Panc1 (cell line): Measurements from ENCODE around the gene KLHDC3. TPM values are rescaled to one million over a fixed set of nuclear protein-coding genes. Genes with fewer than 3 reads are reported as not detected.
A peak's percentile ranks its signal among the peaks of the same experiment; 100 is the strongest.

Experiments used
- ATAC-seq: fragments of 200-7000 bp; cut with Tn5 transposase; 2 replicates; pipeline ENCODE4 v1.9.1; 2020; ENCODE audit warnings: mild to moderate bottlenecking, moderate library complexity
- BruUV-seq: library from RNA; stranded (reverse); fragments of 400-500 nt; replicated peaks from 2 replicates; lab custom pipeline; 2021; lab: Mats Ljungman, UMichigan
- CTCF ChIA-PET: fragments of 300-600 bp; sonication (Branson Sonifier 250); formaldehyde crosslinking; loops from one replicate; lab custom pipeline; 2022; ENCODE audit warnings: antibody characterized with exemption; lab: Charles Lee
- POLR2A ChIA-PET: fragments of 300-600 bp; sonication (Branson Sonifier 250); formaldehyde crosslinking; loops from one replicate; lab custom pipeline; 2022; ENCODE audit warnings: antibody characterized with exemption; lab: Charles Lee
- DNase-seq: peaks from one replicate; pipeline ENCODE4 v3.0.0-alpha.2; 2010; ENCODE audit warnings: low read depth, low spot score
- H3K27ac ChIP-seq: 2 replicates; pipeline ENCODE4 v1.5.1; 2011; ENCODE audit warnings: mild to moderate bottlenecking, low read length, inconsistent platforms
- H3K27me3 ChIP-seq: fragments of 200-500 bp; sonication (Bioruptor generic); 2 replicates; pipeline ENCODE4 v1.6.0; 2014; ENCODE audit warnings: low read length, inconsistent platforms; ENCODE audit not compliant: control insufficient read depth, insufficient read depth
- H3K36me3 ChIP-seq: fragments of 200-500 bp; sonication (Bioruptor generic); 2 replicates; pipeline ENCODE4 v1.5.1; 2014; ENCODE audit warnings: inconsistent platforms, mild to moderate bottlenecking, low read length, moderate library complexity; ENCODE audit not compliant: control insufficient read depth, insufficient read depth
- H3K4me1 ChIP-seq: 2 replicates; pipeline ENCODE4 v1.5.1; 2011; ENCODE audit warnings: inconsistent platforms, mild to moderate bottlenecking, low read length, moderate library complexity; ENCODE audit not compliant: control insufficient read depth, insufficient read depth
- H3K4me3 ChIP-seq, 2 experiments: 2 replicates each; pipeline ENCODE4 v1.5.1; 2011 to 2012; ENCODE audit warnings: low read depth in 2 of 2, low read length in 2 of 2, mild to moderate bottlenecking in 2 of 2, inconsistent platforms in 1 of 2, moderate library complexity in 1 of 2
- H3K9me3 ChIP-seq: fragments of 200-500 bp; sonication (Bioruptor generic); 2 replicates; pipeline ENCODE4 v1.5.1; 2014; ENCODE audit warnings: low read depth, mild to moderate bottlenecking, inconsistent platforms, low read length, moderate library complexity; ENCODE audit not compliant: control insufficient read depth, insufficient read depth
- POLR2AphosphoS5 ChIP-seq: IDR thresholded peaks from 2 replicates; pipeline ENCODE4 v1.6.1; 2012; ENCODE audit warnings: mild to moderate bottlenecking, low read depth, low read length, moderate library complexity
- SIN3A ChIP-seq: IDR thresholded peaks from 2 replicates; pipeline ENCODE4 v1.6.1; 2012; ENCODE audit warnings: low read depth, mild to moderate bottlenecking, low read length, moderate library complexity, borderline replicate concordance; ENCODE audit not compliant: insufficient read depth
- TCF7L2 ChIP-seq: IDR thresholded peaks from 2 replicates; pipeline ENCODE4 v1.6.1; 2011; ENCODE audit warnings: mild to moderate bottlenecking, low read depth, low read length, inconsistent platforms
- in situ Hi-C: cut with HindIII; loops from 2 replicates; pipeline ENCODE4 v1.10.0; 2016; ENCODE audit warnings: low sequenced_read_pairs, low pct_unique_long_range_greater_than_20kb
- intact Hi-C: fragments of 100-400 bp; cut with micrococcal nuclease; formaldehyde crosslinking; loops from one replicate; pipeline ENCODE4 v1.10.0; 2022; ENCODE audit not compliant: unreplicated experiment
- total RNA-seq: library from RNA; stranded (reverse); gene quantifications from one replicate; pipeline ENCODE4 v1.2.1, GENCODE V29; 2021; ENCODE audit not compliant: unreplicated experiment
- TF ChIP-seq, protein P1 (sequence below): fragments of 450-650 bp; IDR thresholded peaks from 2 replicates; pipeline ENCODE4 v1.5.1; 2017; ENCODE audit warnings: mild to moderate bottlenecking
- TF ChIP-seq, protein P2 (sequence below), 2 experiments: IDR thresholded peaks; 2 replicates each; pipeline ENCODE4 v1.6.1; 2011 to 2012; ENCODE audit warnings: low read depth in 2 of 2, control low read depth in 1 of 2, low read length in 1 of 2, mild to moderate bottlenecking in 1 of 2, moderate library complexity in 1 of 2; ENCODE audit not compliant: insufficient read depth in 1 of 2

KLHDC3 gene
- total RNA-seq, 1 experiment from 2014 or later = 60.9 TPM

DNA sequence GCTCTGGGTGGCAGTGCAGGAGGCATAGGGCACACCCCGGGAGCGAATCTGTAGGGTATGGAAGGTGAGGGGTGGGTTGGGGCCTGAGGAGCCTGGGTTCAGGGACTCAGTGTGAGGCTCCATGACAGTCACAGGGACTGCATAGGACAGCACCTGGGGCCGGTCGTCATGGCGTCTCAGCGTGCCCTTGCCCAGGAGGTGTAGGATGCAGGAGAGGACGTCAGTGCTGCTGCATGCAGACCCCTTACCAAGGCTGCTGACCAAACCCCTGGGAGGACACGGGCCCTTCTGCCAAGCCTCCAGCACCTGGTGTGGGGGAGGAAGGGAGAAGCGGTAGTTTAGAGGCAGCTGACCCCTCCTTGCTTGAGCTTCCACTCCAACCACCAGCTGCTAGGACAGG lies 23.7 kb downstream of the KLHDC3 start:
- TF ChIP-seq TCF7L2 (no peak), POLR2AphosphoS5 (no peak), SIN3A (no peak)
- TF ChIP-seq, protein P1, sequence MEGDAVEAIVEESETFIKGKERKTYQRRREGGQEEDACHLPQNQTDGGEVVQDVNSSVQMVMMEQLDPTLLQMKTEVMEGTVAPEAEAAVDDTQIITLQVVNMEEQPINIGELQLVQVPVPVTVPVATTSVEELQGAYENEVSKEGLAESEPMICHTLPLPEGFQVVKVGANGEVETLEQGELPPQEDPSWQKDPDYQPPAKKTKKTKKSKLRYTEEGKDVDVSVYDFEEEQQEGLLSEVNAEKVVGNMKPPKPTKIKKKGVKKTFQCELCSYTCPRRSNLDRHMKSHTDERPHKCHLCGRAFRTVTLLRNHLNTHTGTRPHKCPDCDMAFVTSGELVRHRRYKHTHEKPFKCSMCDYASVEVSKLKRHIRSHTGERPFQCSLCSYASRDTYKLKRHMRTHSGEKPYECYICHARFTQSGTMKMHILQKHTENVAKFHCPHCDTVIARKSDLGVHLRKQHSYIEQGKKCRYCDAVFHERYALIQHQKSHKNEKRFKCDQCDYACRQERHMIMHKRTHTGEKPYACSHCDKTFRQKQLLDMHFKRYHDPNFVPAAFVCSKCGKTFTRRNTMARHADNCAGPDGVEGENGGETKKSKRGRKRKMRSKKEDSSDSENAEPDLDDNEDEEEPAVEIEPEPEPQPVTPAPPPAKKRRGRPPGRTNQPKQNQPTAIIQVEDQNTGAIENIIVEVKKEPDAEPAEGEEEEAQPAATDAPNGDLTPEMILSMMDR = no peak
- TF ChIP-seq, protein P2, sequence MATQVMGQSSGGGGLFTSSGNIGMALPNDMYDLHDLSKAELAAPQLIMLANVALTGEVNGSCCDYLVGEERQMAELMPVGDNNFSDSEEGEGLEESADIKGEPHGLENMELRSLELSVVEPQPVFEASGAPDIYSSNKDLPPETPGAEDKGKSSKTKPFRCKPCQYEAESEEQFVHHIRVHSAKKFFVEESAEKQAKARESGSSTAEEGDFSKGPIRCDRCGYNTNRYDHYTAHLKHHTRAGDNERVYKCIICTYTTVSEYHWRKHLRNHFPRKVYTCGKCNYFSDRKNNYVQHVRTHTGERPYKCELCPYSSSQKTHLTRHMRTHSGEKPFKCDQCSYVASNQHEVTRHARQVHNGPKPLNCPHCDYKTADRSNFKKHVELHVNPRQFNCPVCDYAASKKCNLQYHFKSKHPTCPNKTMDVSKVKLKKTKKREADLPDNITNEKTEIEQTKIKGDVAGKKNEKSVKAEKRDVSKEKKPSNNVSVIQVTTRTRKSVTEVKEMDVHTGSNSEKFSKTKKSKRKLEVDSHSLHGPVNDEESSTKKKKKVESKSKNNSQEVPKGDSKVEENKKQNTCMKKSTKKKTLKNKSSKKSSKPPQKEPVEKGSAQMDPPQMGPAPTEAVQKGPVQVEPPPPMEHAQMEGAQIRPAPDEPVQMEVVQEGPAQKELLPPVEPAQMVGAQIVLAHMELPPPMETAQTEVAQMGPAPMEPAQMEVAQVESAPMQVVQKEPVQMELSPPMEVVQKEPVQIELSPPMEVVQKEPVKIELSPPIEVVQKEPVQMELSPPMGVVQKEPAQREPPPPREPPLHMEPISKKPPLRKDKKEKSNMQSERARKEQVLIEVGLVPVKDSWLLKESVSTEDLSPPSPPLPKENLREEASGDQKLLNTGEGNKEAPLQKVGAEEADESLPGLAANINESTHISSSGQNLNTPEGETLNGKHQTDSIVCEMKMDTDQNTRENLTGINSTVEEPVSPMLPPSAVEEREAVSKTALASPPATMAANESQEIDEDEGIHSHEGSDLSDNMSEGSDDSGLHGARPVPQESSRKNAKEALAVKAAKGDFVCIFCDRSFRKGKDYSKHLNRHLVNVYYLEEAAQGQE (IDR thresholded peaks at IDR 0.05; ENCODE audit: insufficient read depth in 1 of 2, low read depth in 2 of 2, low read length in 1 of 2) = no peak
- Histone ChIP-seq H3K4me3 (no peak overlapping the region), H3K27ac (no peak overlapping the region), H3K27me3 (no peaks in the 10 kb centered on the region), H3K4me1 (peaks cover 3% of the 10 kb centered on the region; the same call in 1 of the 2 replicates), H3K9me3 (no peaks in the 10 kb centered on the region), H3K36me3 (no peaks in the 10 kb centered on the region; the same call in 1 of the 2 replicates)
- CTCF ChIA-PET = interaction anchor here (0.6 kb wide), 1 partner anchor 121 kb away, joined by 3 read pairs; no protein-coding TSS in a partner anchor
- BruUV-seq = TSS peak; percentile 49
- POLR2A ChIA-PET = interaction anchor here (0.5 to 0.7 kb wide), 2 partner anchors 50 to 120 kb away, joined by 3 read pairs; no protein-coding TSS in a partner anchor
- no peak for ATAC-seq
- DNase-seq = no peak
- intact Hi-C loops (no loop called here), in situ Hi-C loops (no loop called here)

DNA sequence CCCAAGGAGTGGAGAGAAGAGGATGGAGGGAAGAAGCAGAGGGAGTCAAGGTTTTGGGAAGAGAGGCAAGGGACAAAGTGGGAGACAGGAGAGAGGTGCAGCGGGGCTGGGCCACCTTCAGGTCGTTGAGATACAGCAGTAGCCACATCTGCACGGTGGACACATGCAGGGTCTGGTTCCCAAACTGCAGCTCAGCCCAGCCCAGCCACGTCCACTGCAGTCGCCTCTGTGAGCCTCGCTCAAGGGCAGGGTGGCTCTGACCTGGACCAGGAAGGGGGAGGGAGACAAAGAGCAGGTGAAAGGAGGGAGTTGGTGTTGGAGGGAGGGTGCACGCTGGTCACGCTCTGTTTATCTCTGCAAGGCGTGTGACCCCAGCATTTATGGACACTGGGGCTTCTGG lies 24.7 kb downstream of the KLHDC3 start:
- intact Hi-C loops (no loop called here), in situ Hi-C loops (no loop called here)
- ATAC-seq (no peak), DNase-seq (no peak)
- no peaks in the 10 kb centered on the region for H3K27me3 ChIP-seq
- H3K36me3 ChIP-seq = no peaks in the 10 kb centered on the region; the same call in 1 of the 2 replicates
- H3K4me3 ChIP-seq = no peak overlapping the region
- no peaks in the 10 kb centered on the region for H3K9me3 ChIP-seq
- CTCF ChIA-PET = no interaction called here
- H3K27ac ChIP-seq = no peak overlapping the region
- POLR2A ChIA-PET = no interaction called here
- H3K4me1 ChIP-seq = peaks cover 3% of the 10 kb centered on the region; the same call in 1 of the 2 replicates
- TF ChIP-seq SIN3A (no peak), POLR2AphosphoS5 (no peak), TCF7L2 (no peak)
- TF ChIP-seq, protein P1 = no peak
- TF ChIP-seq, protein P2 (IDR thresholded peaks at IDR 0.05; ENCODE audit: insufficient read depth in 1 of 2, low read depth in 2 of 2, low read length in 1 of 2) = no peak
- no TSS peak for BruUV-seq
